Nucleus accumbens (tissue), 56 donors: ENCODE data around the gene CCDC102B.

Experiments
- DNase-seq, 56 donors: peaks; one replicate each; lab custom pipeline; 2025; lab: John Stamatoyannopoulos, UW

Gene CCDC102B

GRCh38 chr18:69044215-69044614, 246.3 kb downstream of the CCDC102B start:
- DNase-seq, result no peak

- no peak for DNase-seq
These were observed 266.2 kb downstream of the CCDC102B start for GRCh38 chr18:69064063-69064462.

- no peak for DNase-seq
These were observed 269.2 kb downstream of the CCDC102B start for GRCh38 chr18:69067048-69067447.

- no peak for DNase-seq
These were observed 273.8 kb downstream of the CCDC102B start for GRCh38 chr18:69071680-69072079.

- no peak for DNase-seq
These were observed 284.0 kb downstream of the CCDC102B start for GRCh38 chr18:69081846-69082245.

- DNase-seq, result no peak
These were observed 284.6 kb downstream of the CCDC102B start for GRCh38 chr18:69082499-69082898.

GRCh38 chr18:69085951-69086350, 288.1 kb downstream of the CCDC102B start:
- no peak for DNase-seq

GRCh38 chr18:69088973-69089372, 291.1 kb downstream of the CCDC102B start:
- DNase-seq, result no peak

GRCh38 chr18:69097349-69097748, 299.5 kb downstream of the CCDC102B start:
- DNase-seq, result no peak

- no peak for DNase-seq
These were observed 305.1 kb downstream of the CCDC102B start for GRCh38 chr18:69102959-69103358.
